Activated CD8-positive, alpha-beta memory T cell treated with anti-CD3 and anti-CD28 coated beads, Interleukin-2, amount 50 U/mL, for 24 hours (primary cell): Measurements from ENCODE around the gene MOV10L1.

Source experiments
- DNase-seq: peaks from one replicate; pipeline ENCODE4 v3.0.0-alpha.2; 2020; ENCODE audit errors: extremely low read depth

The MOV10L1 gene

DNA sequence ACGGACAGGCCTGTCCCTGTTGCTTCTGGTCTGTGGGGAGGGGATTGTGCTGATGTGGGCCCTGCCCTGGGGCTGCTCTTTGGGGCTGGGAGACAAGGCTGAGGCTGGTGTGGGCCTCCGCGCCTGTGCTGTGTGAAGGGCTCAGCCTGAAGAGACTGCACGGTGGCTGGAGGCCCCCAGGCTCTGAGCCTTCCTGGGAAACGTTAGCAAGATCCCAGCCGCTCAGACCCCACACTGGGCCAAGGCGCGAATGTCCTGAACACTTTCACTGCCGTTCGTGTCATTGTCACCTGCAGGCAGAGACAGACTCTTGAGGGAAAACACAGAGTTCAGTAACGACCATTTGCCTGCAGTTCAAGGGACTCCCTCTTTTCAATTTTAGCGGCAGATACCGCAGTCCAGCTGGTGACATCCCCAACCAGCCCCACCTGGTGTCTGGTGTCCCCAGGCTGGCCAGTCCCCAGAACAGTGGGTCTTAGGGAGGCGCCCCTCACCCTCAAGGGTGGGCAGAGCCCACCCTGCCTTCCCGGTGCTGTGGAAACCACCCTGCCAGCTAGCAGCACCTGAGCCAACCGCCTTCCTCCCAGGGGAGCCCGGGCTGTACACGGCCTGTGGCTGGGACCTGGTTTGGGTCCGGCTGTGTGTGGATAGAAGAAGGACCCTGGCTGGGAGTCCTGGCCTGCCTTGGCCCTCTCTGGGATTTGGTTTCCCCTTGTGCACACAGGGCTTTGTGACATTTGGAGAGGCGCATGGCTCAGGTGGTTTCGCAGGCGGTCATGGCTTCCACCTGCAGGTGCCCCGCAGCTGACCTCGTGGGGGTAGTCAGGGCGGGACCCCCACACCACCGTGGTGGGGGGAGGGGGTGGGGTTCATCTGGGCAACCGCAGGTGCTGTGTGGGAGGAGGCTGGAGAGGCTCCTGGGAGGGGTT is 86.4 kb downstream of the MOV10L1 start:
- no peak for DNase-seq

DNA sequence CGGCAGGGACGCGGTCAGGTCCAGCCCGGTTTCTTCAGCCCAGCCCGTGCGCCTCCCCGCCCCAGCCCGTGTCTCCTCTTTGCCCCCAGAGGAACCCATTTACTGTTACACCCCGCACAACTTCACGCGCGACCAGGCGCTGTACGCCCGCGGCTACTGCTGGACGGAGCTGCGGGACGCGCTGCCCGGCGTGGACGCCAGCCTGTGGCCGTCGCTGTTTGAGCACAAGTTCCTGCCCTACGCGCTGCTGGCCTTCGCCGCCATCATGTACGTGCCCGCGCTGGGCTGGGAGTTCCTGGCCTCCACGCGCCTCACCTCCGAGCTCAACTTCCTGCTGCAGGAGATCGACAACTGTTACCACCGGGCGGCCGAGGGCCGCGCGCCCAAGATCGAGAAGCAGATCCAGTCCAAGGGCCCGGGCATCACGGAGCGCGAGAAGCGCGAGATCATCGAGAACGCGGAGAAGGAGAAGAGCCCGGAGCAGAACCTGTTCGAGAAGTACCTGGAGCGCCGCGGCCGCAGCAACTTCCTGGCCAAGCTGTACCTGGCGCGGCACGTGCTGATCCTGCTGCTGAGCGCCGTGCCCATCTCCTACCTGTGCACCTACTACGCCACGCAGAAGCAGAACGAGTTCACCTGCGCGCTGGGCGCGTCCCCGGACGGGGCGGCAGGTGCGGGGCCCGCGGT is 87.2 kb downstream of the MOV10L1 start:
- DNase-seq, result no peak

DNA sequence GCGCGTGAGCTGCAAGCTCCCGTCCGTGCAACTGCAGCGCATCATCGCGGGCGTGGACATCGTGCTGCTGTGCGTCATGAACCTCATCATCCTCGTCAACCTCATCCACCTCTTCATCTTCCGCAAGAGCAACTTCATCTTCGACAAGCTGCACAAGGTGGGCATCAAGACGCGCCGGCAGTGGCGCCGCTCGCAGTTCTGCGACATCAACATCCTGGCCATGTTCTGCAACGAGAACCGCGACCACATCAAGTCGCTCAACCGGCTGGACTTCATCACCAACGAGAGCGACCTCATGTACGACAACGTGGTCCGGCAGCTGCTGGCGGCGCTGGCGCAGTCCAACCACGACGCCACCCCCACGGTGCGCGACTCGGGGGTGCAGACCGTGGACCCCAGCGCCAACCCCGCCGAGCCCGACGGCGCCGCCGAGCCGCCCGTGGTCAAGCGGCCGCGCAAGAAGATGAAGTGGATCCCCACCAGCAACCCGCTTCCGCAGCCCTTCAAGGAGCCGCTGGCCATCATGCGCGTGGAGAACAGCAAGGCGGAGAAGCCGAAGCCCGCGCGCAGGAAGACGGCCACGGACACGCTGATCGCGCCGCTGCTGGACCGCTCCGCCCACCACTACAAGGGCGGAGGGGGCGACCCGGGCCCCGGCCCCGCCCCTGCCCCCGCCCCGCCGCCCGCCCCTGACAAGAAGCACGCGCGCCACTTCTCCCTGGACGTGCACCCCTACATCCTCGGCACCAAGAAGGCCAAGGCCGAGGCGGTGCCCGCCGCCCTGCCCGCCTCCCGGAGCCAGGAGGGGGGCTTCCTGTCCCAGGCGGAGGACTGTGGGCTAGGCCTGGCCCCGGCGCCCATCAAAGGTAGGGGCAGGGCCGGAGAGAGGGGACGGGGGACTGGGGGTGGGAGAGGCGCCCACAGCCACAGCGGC is 88.0 kb downstream of the MOV10L1 start:
- DNase-seq, result no peak

DNA sequence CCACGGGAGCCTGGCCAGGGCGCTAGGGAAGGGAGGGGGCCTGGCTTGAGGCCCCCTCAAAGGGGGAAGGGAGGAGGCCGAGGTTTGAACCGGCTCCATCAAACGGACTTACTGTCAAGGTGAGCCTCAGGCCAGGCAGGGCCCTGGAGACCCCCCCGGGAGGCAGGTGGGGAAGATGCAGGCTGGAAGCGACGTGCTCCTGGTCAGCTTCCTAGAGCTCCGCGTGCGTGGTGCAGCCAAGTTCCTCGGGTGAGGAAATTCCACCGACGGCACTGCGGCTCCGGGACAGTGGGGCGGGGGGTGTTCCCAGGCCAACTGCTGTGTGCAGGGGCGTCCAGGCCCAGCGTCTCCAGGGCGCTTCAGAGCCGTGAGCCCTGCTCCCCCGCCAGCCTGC is 88.7 kb downstream of the MOV10L1 start:
- no peak for DNase-seq

DNA sequence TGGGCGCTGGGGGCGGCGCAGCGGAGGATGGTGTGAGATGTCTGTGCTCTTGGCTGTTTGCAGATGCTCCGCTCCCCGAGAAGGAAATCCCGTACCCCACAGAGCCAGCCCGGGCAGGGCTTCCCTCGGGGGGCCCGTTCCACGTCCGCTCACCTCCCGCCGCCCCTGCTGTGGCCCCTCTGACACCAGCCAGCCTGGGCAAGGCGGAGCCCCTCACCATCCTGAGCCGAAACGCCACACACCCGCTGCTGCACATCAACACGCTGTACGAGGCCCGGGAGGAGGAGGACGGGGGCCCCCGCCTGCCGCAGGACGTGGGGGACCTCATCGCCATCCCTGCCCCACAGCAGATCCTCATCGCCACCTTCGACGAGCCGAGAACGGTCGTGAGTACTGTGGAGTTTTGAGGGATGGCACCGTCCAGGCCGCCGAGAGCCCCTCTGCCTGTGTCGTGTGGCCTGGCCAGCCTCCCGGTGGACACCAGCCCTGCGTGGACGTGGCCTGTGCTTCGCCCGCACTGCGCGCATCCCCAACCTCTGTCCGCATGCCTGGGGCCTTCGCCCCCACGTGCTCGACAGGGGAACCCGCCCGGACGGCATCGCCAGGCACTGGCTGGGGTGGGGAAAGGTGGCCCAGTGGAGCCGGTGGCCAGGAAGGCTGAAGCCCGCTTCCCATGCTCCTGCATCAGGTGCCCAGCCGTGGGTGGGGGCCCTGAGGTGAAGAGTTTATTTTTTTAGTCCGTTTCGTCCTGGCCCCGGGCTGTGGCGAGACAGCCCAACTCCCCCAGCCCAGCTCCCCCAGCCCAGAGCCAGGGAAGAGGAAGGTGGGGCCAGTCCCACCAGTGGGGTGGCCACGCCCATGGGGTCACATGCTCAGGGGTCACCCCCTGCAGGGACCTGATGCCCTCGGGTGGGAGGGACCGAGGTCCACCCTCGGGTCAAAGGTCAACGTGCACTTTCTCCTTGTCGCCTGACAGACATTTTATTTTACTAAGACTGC is 89.4 kb downstream of the MOV10L1 start:
- DNase-seq, result no peak

DNA sequence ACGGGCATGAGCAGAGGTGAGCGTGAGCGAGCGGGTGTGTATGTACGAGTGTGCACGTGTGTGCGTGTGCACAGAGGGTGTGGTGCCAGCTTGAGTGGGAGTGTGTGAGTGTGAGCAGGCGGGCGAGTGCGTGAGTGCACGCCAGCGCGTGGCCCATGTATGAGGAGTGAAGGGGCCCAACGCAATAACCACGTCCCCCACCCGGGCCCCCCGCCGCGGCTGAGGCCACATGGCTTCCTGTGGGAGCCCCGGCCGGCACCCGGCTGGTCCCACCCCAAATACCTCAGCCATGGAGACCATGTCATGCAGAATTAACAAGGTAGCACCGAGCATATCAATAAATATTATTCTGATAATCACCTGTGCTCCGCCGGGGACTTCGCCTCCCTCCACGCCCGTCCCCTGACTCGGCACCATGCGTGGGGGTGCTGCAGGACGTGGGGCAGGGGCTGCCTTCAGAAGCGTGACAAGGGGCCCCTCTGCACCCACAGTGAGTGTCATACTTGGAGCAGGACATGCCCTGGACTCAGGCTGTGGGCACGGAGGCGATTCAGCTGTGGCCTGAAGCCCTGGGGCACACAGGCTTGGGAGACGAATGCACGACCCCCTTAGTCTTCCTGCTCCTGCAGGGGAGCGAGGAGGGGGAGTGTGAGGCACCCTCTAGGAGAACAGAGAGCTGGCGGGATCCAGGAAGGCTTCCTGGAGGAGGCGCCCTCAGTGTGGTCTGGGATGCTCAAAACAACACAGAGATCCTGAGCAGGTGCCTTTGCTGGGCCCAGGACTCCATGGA is 90.3 kb downstream of the MOV10L1 start:
- no peak for DNase-seq

DNA sequence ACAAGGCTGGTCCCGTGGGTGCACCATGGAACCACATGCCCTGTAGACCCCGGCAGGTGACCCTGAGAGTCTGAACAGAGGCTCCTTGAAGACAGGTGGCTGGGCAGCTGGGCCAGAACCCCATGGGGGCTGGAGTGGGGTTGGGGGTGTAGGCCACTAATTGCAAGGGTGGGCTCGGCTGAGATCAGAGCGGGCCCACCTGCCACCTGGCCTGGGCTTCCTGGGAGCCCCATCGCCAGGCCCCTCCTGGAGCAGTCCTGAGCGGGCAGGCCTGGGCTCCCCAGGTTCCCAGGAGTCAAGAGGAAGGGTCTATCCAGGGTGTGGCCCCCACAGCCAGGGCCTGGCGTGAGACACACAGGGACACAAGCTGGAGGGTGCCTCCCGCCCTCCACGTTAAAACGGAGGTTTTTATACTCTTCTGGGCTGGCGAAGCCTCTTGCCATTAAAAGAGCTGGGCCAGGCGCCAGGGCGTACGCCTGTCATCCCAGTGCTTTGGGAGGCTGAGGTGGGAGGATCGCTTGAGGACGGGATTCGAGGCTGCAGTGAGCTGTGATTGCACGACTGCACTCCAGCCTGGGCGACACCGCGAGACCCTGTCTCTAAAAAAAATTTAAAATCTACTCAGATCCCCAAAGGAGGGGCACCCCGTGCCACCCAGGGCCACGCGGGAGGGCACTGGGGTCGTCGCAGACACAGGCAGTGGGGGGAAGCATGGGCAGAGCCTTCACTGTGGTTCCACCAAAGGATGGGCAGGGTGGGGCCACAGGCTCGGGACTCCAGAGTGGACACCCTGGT is 91.1 kb downstream of the MOV10L1 start:
- no peak for DNase-seq

DNA sequence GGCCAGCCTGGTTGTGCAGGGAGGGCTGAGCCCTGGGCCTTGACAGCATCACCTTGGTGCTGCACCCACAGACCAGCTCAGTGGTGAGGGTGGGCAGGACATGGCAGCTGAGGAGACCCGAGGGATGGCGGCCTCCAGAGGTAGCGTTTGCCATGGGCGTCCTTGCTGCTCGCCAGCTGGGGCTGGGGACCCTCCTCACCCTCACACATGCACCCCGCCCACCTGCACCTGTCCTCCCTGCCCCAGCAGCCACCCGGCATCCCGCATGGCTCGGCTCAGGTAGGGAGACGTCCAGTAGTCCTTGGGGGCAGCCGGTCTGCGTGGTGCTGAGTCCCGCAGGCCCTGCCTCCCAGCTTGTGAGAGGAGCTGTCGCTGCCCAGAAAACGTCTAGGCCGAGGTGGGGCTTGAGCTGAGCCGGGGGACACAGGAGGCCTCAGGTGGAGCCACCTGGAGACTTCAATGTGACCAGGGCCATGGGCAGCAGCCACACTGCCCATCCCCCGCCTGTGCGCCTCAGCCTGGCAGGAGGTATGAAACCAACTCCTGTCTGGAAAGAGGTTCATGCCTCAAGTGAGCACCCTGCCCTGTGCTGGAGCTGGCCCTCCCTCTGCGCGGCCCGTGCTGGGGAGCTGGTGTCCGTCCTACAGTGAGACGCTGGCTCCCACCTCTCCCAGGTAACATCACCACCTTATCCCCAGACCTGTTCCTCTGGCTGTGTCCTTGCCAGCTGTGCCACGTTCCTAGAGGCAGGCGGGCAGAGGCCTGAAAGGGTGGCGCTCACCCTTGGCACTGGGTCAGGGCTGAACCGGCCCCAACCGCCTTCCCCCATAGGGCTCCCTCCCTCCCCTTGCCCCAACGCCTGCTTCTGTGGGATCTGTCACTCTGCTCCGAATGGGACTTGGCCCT is 92.6 kb downstream of the MOV10L1 start:
- no peak for DNase-seq

DNA sequence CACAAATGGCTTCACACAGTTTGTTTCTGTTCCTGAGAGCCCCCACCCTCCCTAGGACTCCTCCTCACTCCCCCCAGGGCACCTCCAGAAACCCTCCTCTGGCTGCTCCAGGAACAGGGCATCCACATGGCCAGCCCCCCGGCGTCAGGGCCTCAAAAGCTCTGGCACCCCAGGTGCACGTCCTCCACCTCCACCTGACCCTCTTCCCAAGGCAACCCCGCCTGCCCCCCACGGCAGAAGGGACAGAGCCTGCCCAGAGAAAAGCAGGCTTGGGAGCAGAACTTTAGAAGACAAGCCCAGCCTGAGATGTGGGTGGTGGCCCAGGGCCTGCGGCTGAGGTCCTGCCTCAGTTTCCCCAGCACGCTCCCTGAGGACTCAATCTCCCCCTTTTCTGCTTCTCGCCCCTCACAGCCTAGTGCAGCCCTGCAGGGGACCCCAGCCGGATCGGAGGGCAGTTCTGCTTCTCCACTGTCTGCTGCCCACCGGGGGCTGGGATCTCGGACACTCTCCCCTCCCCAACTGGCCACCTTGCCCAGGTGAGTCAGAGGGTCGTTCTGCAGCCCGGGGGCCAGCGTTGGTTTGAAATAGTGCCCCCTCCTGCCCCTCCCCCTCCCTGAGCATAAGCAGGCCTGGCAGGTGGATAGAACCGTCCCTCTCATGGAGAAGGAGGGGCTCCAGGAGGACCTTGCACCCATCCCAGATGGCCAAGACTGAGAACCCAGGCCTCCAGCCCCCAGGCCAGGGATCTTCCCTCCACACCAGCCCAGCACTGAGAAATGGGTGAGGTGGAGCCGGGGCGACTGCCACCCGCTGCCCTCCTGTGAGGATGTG is 93.5 kb downstream of the MOV10L1 start:
- DNase-seq, result no peak

DNA sequence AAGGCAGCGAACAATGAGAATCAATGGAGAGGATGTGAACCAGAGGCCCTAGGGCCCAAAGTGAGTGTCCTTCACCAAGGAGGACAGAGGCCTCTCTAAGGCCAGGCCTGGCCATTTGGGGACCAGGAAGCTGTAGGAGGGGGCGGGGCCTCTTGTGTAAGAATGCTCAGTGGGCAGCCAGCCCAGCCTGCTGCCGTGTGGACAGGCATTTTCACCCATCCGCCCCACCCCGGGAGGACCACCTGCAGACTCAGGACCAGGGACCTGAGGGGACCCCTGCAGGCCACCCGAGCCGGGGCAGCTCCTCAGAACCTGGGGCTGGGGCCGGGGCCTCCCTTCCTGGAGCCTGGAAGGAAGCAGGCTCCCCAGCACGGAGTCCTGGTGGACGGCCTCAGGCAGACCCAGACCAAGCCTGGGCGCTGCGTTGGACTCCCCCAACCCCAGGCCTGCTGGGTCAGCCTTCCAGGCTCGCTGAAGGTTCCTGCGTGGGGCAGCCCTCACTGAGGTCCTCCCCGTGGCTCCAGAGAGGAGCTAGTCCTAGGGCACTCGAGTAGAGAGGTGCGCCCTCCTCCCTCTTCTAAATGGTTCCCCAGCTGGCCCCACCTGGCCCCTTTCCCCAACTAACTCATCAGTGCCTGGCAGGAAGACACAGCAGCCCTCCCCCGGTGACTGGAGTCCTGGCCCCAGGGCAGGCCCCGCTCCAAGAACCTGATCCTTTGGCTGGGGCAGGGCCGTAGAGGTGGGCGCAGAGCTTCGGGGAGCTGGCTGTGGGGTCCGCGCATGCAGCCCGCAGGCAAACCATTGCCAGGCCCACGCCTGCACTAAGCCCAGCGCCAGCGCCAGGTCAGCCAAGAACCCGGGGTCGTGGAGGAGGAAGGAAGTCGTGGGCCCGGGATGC is 94.4 kb downstream of the MOV10L1 start:
- no peak for DNase-seq

DNA sequence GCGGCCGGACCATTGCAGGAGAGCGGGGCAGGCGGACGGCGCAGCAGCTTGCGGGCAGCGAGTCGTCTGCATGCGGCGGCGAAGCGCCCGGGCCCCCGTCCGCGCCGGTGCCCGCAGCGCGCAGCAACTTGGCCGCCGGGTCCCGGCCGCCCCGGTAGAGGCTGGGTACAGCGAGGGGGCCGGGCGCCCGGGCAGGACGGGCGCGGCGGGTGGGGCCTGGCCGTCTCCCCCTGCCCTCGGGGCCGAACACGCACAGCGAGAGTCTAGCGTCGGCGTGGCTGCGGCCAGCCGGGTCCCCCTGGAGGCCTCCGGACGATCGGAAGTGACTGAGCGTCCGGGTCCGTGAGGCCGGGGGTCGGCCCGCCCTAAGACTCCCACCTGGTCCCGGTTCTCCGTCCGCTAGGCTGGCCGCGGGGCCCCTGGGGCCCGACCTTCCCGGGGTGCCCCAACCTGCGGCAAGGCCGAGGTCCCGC is 95.1 kb downstream of the MOV10L1 start:
- no peak for DNase-seq

DNA sequence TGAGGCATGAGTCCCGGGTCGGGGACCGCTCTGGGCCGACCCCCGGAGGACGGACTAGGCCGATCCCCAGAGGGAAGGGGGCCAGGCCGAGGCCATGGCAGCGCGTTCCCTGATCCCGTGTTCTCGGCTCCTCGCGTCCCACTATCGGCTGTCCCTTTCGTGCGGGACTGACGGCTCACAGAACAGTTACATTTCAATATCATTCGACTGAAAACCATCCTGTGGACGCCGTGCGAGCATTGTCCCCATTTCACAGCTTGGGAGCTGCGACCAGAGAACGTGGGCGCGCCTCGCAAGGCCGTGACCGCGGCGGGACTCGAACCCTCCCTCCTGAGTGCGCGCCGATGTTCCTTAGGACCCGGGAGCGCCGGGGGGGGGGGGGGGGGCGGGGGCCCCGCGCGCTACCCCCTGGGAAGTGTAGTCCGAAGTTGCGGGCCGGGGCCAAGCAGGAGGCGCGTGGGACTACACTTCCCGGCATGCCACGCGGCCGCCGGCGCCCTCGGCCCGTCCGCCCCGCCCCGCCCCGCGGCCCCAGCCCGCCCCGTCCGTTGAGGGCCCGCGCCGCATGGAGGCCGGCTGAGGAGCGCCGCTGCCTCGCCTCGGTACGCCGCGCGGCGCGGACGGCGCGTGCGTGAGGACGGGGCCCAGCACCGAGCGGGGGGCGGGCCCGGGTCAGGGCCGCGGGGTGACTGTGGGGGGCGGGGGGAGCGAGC is 95.7 kb downstream of the MOV10L1 start, which contains the start of gene TRABD:
Gene TRABD (plus strand): TSS at position 539 of the 713 bp plus-strand sequence. CDS start 7,148 bp downstream, outside the sequence.
- DNase-seq, result peak; percentile 54

DNA sequence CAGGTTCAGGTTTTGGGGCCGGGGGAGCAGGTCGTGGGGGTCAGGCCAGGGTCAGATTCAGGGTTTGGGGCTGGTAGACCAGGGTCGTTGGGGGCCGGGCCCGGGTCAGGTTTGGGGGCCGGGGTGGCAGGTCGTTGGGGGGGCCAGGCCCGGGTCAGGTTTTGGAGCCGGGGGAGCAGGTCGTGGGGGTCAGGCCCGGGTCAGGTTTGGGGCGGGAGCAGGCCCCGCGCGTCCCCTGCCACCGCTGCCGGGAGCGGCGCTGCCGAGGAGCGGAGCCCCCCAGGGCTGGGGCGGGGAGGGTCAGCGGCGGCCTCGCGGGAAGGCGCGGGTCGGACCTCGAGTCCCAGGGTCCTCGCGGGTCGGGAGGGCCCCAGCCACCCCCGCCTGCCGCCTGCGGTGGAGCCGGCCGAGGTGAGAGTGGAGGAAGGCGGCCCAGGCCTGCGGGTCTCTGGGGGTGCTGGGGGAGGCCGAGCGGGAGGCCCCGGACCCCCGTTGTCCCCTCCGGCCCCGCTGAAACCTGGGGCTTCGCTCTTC is 96.4 kb downstream of the MOV10L1 start:
- no peak for DNase-seq

DNA sequence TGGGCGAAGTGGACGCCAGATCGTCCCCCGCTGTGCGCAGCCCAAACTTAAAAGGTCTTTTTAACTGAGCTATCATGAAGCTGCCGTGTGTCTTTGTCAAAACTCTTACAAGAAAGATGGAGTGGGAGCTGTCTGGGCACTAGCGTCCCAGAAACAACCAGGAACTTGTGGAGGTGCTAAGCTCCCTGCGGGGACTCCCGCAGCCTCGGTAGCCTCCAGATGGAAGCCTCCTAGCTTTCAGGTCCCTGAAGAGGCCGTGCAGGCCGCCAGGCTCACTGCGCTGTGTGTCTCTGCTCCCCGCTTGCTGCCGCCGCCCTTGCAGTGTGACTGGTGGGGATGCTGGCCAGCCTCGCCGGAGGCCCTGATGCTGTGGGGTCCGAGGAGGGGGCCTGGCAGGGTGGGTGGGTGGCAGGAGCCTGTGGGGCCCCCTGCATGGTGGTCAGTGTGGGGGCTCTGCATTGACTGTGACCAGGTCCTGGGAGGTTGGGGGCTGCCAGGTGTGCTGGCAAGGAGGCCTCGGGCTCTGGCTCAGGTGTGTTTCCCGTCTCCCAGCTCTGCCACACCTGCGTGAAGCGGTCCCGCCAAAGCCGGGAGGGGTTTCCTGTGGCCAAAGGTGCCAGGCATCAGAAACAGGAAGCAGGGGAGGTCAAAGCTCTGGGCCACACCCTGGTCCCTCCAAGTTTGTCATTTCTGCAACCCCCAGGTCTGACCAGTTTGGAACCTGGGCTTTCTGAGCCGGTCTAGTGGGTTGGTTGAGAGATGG is 97.1 kb downstream of the MOV10L1 start:
- DNase-seq, result no peak
